ENCODE data around the gene FAM3D.

The FAM3D gene

GRCh38 chr3:58642846-58643245, 23.7 kb downstream of the FAM3D start:
- Histone ChIP-seq H3K4me1 (ENCODE audit: insufficient read depth, low read length, poor library complexity, severe bottlenecking) (peaks cover 8% of the 10 kb centered on the region), H2AFZ (ENCODE audit: low read length) (no peak overlapping the region), H4K20me1 (ENCODE audit: insufficient read depth, low read length, poor library complexity, severe bottlenecking) (no peaks in the 10 kb centered on the region), H3K4me3 (ENCODE audit: low read length, poor library complexity, severe bottlenecking) (no peak overlapping the region), H3K9me3 (ENCODE audit: insufficient read depth, low read depth, low read length) (no peaks in the 10 kb centered on the region), H3K9ac (ENCODE audit: low read depth, low read length, poor library complexity, severe bottlenecking) (no peak overlapping the region), H3K36me3 (ENCODE audit: insufficient read depth, low read length) (no peaks in the 10 kb centered on the region), H3K4me2 (ENCODE audit: low read depth, low read length, poor library complexity, severe bottlenecking) (no peak overlapping the region), H3K9me2 (replicated peaks; ENCODE audit: low read depth, low read length) (no peaks in the 10 kb centered on the region), H3K79me2 (ENCODE audit: insufficient read depth, low read length) (no peaks in the 10 kb centered on the region), H3K27me3 (ENCODE audit: insufficient read depth, low read length, poor library complexity, severe bottlenecking) (no peaks in the 10 kb centered on the region), H3F3A (ENCODE audit: low read depth) (no peaks in the 10 kb centered on the region)
- no peak for TF ChIP-seq EZH2phosphoT487 (IDR thresholded peaks at IDR 0.05; ENCODE audit: borderline replicate concordance)

- Histone ChIP-seq H3K4me1 (ENCODE audit: insufficient read depth, low read length, poor library complexity, severe bottlenecking) (no peaks in the 10 kb centered on the region), H3F3A (ENCODE audit: low read depth) (no peaks in the 10 kb centered on the region), H3K9me2 (replicated peaks; ENCODE audit: low read depth, low read length) (no peaks in the 10 kb centered on the region), H3K79me2 (ENCODE audit: insufficient read depth, low read length) (no peaks in the 10 kb centered on the region), H3K4me3 (ENCODE audit: low read length, poor library complexity, severe bottlenecking) (no peak overlapping the region), H3K36me3 (ENCODE audit: insufficient read depth, low read length) (no peaks in the 10 kb centered on the region), H3K4me2 (ENCODE audit: low read depth, low read length, poor library complexity, severe bottlenecking) (no peak overlapping the region), H3K9ac (ENCODE audit: low read depth, low read length, poor library complexity, severe bottlenecking) (no peak overlapping the region), H2AFZ (ENCODE audit: low read length) (no peak overlapping the region), H3K9me3 (ENCODE audit: insufficient read depth, low read depth, low read length) (no peaks in the 10 kb centered on the region), H3K27me3 (ENCODE audit: insufficient read depth, low read length, poor library complexity, severe bottlenecking) (no peaks in the 10 kb centered on the region), H4K20me1 (ENCODE audit: insufficient read depth, low read length, poor library complexity, severe bottlenecking) (no peaks in the 10 kb centered on the region)
- TF ChIP-seq CTCF (conservative IDR thresholded peaks at IDR 0.05; ENCODE audit: low read length) (peak; percentile 94), EZH2phosphoT487 (IDR thresholded peaks at IDR 0.05; ENCODE audit: borderline replicate concordance) (no peak)
Measured at GRCh38 chr3:58640700-58641372, 25.7 kb downstream of the FAM3D start.

- Histone ChIP-seq H3K9me3 (ENCODE audit: insufficient read depth, low read depth, low read length) (no peaks in the 10 kb centered on the region), H3K27me3 (ENCODE audit: insufficient read depth, low read length, poor library complexity, severe bottlenecking) (no peaks in the 10 kb centered on the region), H4K20me1 (ENCODE audit: insufficient read depth, low read length, poor library complexity, severe bottlenecking) (no peaks in the 10 kb centered on the region), H2AFZ (ENCODE audit: low read length) (no peak overlapping the region), H3K4me2 (ENCODE audit: low read depth, low read length, poor library complexity, severe bottlenecking) (no peak overlapping the region), H3K79me2 (ENCODE audit: insufficient read depth, low read length) (no peaks in the 10 kb centered on the region), H3K4me3 (ENCODE audit: low read length, poor library complexity, severe bottlenecking) (no peak overlapping the region), H3K36me3 (ENCODE audit: insufficient read depth, low read length) (no peaks in the 10 kb centered on the region), H3F3A (ENCODE audit: low read depth) (no peaks in the 10 kb centered on the region), H3K9me2 (replicated peaks; ENCODE audit: low read depth, low read length) (no peaks in the 10 kb centered on the region), H3K9ac (ENCODE audit: low read depth, low read length, poor library complexity, severe bottlenecking) (no peak overlapping the region), H3K4me1 (ENCODE audit: insufficient read depth, low read length, poor library complexity, severe bottlenecking) (no peaks in the 10 kb centered on the region)
- TF ChIP-seq EZH2phosphoT487 (IDR thresholded peaks at IDR 0.05; ENCODE audit: borderline replicate concordance) (no peak), CTCF (conservative IDR thresholded peaks at IDR 0.05; ENCODE audit: low read length) (no peak)
Measured at GRCh38 chr3:58639842-58640241, 26.7 kb downstream of the FAM3D start.

- Histone ChIP-seq H3F3A (ENCODE audit: low read depth) (no peaks in the 10 kb centered on the region), H3K27me3 (ENCODE audit: insufficient read depth, low read length, poor library complexity, severe bottlenecking) (no peaks in the 10 kb centered on the region), H3K4me1 (ENCODE audit: insufficient read depth, low read length, poor library complexity, severe bottlenecking) (no peaks in the 10 kb centered on the region), H3K4me3 (ENCODE audit: low read length, poor library complexity, severe bottlenecking) (no peak overlapping the region), H3K79me2 (ENCODE audit: insufficient read depth, low read length) (no peaks in the 10 kb centered on the region), H2AFZ (ENCODE audit: low read length) (no peak overlapping the region), H3K9me3 (ENCODE audit: insufficient read depth, low read depth, low read length) (no peaks in the 10 kb centered on the region), H3K9me2 (replicated peaks; ENCODE audit: low read depth, low read length) (no peaks in the 10 kb centered on the region), H3K9ac (ENCODE audit: low read depth, low read length, poor library complexity, severe bottlenecking) (no peak overlapping the region), H3K36me3 (ENCODE audit: insufficient read depth, low read length) (no peaks in the 10 kb centered on the region), H3K4me2 (ENCODE audit: low read depth, low read length, poor library complexity, severe bottlenecking) (no peak overlapping the region), H4K20me1 (ENCODE audit: insufficient read depth, low read length, poor library complexity, severe bottlenecking) (no peaks in the 10 kb centered on the region)
- no peak for TF ChIP-seq CTCF (conservative IDR thresholded peaks at IDR 0.05; ENCODE audit: low read length)
- no peak for TF ChIP-seq EZH2phosphoT487 (IDR thresholded peaks at IDR 0.05; ENCODE audit: borderline replicate concordance)
Measured at GRCh38 chr3:58639001-58639400, 27.6 kb downstream of the FAM3D start.

Measured in Loucy (cell line).